ENCODE data around the gene OR5AU1.

GRCh38 chr14:21108791-21109190, 47.1 kb downstream of the OR5AU1 start:
- TF ChIP-seq EZH2 (IDR thresholded peaks at IDR 0.05; ENCODE audit: insufficient read depth, poor library complexity, severe bottlenecking): no peak
- no peak for TF ChIP-seq EZH2phosphoT487 (IDR thresholded peaks at IDR 0.05; ENCODE audit: insufficient read depth, low read depth)

Data from GM23248 (cell line).